ENCODE measurements around the gene VWA7. TPM values are rescaled to one million over a fixed set of nuclear protein-coding genes. Genes with fewer than 3 reads are reported as not detected.

Gene VWA7
- total RNA-seq, 2 donors from 2014 or later: 0.64 to 0.95 TPM

DNA sequence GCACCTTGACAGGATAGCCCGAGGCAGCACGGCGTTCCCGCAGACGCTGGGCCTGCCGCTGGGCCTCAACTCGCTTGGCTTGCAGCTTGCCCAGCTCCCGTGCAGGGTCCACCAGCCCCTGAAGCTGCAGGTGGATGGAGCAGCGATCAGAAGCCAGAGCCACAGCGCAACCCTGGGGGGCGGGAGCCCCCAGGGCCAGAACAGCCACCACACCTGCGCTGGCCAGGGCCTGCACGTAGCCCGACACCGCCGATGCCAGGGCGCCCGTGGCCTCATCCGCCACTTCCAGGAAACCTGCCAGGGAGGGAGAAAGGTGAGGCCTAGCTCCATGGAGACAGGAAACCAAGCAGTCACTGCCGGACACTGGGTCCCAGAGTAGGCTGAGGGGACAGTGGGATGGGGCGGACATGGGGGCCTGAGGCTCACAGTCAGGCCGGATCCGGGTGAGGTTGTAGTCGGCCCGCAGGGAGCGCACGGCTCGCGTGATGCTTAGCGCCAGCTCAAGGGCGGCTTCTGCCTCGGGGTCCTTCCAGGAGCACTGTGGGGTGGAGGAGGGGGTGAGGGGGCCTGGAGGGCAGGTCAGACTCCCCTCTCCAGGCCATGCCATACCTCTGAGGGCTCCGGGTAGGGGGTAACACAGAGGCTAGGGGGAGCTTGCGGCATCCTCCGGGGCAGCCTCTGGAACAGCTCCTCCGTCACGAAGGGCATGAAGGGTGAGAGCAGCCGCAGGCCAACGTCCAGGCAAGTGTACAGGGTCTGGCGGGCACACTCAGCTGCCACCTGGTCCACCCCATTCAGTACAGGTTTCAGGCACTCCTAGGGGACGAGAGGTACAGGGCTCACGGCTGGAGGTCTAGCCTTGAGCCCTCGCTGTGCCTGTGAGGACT is 2.1 kb upstream of the VWA7 start:
- 95 to 97% methylated on average over 31 to 43 of the region's 43 CpGs for WGBS, 2 experiments (ENCODE audit: insufficient coverage in 1 of 2, insufficient read length in 1 of 2)
- no peaks in the 10 kb centered on the region for H3K4me1 Mint-ChIP-seq

DNA sequence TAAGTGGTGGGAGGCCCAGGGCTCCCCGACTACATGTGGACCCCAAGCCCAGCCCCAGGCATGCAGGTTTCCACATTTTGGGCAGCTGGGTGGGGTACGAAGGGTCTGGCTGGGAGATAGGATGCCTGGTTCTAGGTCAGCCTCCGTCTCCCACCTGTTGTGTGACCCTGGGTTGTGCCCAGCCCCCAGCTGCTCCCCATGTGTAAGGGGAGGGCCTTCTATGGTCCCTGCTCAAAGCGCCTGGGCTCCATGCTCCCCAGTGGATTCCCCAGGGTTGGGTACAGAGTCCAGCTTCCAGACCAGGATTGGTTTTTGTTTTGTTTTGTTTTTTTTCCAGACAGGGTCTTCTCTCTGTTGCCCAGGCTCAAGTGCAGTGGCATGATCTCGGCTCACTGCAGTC is 1.1 kb upstream of the VWA7 start:
- TF ChIP-seq, protein P1, sequence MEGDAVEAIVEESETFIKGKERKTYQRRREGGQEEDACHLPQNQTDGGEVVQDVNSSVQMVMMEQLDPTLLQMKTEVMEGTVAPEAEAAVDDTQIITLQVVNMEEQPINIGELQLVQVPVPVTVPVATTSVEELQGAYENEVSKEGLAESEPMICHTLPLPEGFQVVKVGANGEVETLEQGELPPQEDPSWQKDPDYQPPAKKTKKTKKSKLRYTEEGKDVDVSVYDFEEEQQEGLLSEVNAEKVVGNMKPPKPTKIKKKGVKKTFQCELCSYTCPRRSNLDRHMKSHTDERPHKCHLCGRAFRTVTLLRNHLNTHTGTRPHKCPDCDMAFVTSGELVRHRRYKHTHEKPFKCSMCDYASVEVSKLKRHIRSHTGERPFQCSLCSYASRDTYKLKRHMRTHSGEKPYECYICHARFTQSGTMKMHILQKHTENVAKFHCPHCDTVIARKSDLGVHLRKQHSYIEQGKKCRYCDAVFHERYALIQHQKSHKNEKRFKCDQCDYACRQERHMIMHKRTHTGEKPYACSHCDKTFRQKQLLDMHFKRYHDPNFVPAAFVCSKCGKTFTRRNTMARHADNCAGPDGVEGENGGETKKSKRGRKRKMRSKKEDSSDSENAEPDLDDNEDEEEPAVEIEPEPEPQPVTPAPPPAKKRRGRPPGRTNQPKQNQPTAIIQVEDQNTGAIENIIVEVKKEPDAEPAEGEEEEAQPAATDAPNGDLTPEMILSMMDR (conservative IDR thresholded peaks at IDR 0.05): no peak
- Mint-ChIP-seq H3K36me3 (ENCODE audit: low read depth) (peaks cover 29% of the 10 kb centered on the region), H3K27me3 (ENCODE audit: insufficient read depth) (no peaks in the 10 kb centered on the region), H3K4me1 (no peaks in the 10 kb centered on the region), H3K27ac (no peak overlapping the region), H3K9me3 (no peaks in the 10 kb centered on the region), H3K4me3 (no peak overlapping the region)
- H3K9me3 ChIP-seq (ENCODE audit: control insufficient read depth, low read length): no peaks in the 10 kb centered on the region
- H3K4me1 ChIP-seq (ENCODE audit: control insufficient read depth, insufficient read depth, low read length): no peaks in the 10 kb centered on the region
- H3K4me3 ChIP-seq (ENCODE audit: low read length): no peak overlapping the region
- no peak overlapping the region for H3K9ac ChIP-seq (ENCODE audit: extremely low read depth, low read length, poor library complexity, severe bottlenecking)
- WGBS, 2 experiments (ENCODE audit: insufficient coverage in 1 of 2, insufficient read length in 1 of 2): 91 to 100% methylated on average over 5 of the region's 5 CpGs
- no peak for DNase-seq
- H3K27ac ChIP-seq (ENCODE audit: low read depth, low read length): no peak overlapping the region
- peaks cover 31% of the 10 kb centered on the region for H3K36me3 ChIP-seq (ENCODE audit: control insufficient read depth, insufficient read depth, low read length)
- H3K27me3 ChIP-seq (ENCODE audit: control insufficient read depth, insufficient read depth, low read length, poor library complexity, severe bottlenecking): no peaks in the 10 kb centered on the region

More for the DNA sequence above, 2.1 kb upstream of the VWA7 start:
- H3K36me3 ChIP-seq (ENCODE audit: control insufficient read depth, insufficient read depth, low read length): peaks cover 37% of the 10 kb centered on the region
- H3K4me3 ChIP-seq (ENCODE audit: low read length): no peak overlapping the region
- no peak overlapping the region for H3K27ac ChIP-seq (ENCODE audit: low read depth, low read length)
- no peaks in the 10 kb centered on the region for H3K4me1 ChIP-seq (ENCODE audit: control insufficient read depth, insufficient read depth, low read length)
- no peak for DNase-seq
- TF ChIP-seq, protein P1 (conservative IDR thresholded peaks at IDR 0.05): no peak
- Mint-ChIP-seq H3K27me3 (ENCODE audit: insufficient read depth) (no peaks in the 10 kb centered on the region), H3K9me3 (no peaks in the 10 kb centered on the region), H3K4me3 (no peak overlapping the region), H3K36me3 (ENCODE audit: low read depth) (peaks cover 33% of the 10 kb centered on the region), H3K27ac (no peak overlapping the region)
- H3K27me3 ChIP-seq (ENCODE audit: control insufficient read depth, insufficient read depth, low read length, poor library complexity, severe bottlenecking): no peaks in the 10 kb centered on the region
- H3K9me3 ChIP-seq (ENCODE audit: control insufficient read depth, low read length): no peaks in the 10 kb centered on the region
- H3K9ac ChIP-seq (ENCODE audit: extremely low read depth, low read length, poor library complexity, severe bottlenecking): no peak overlapping the region

GRCh38 chr6:31777667-31778050 is 531 bp upstream of the VWA7 start:
- Mint-ChIP-seq H3K9me3 (no peaks in the 10 kb centered on the region), H3K4me1 (no peaks in the 10 kb centered on the region), H3K36me3 (ENCODE audit: low read depth) (peaks cover 24% of the 10 kb centered on the region), H3K4me3 (no peak overlapping the region), H3K27me3 (ENCODE audit: insufficient read depth) (no peaks in the 10 kb centered on the region), H3K27ac (no peak overlapping the region)
- no peak overlapping the region for H3K27ac ChIP-seq (ENCODE audit: low read depth, low read length)
- no peak overlapping the region for H3K4me3 ChIP-seq (ENCODE audit: low read length)
- no peak for DNase-seq
- TF ChIP-seq, protein P1 (conservative IDR thresholded peaks at IDR 0.05): no peak
- no peaks in the 10 kb centered on the region for H3K27me3 ChIP-seq (ENCODE audit: control insufficient read depth, insufficient read depth, low read length, poor library complexity, severe bottlenecking)
- H3K36me3 ChIP-seq (ENCODE audit: control insufficient read depth, insufficient read depth, low read length): peaks cover 29% of the 10 kb centered on the region
- no peak overlapping the region for H3K9ac ChIP-seq (ENCODE audit: extremely low read depth, low read length, poor library complexity, severe bottlenecking)
- H3K4me1 ChIP-seq (ENCODE audit: control insufficient read depth, insufficient read depth, low read length): no peaks in the 10 kb centered on the region
- H3K9me3 ChIP-seq (ENCODE audit: control insufficient read depth, low read length): no peaks in the 10 kb centered on the region
- 90 to 93% methylated on average over 5 of the region's 5 CpGs for WGBS, 2 experiments (ENCODE audit: insufficient coverage in 1 of 2, insufficient read length in 1 of 2)
